WTC11 (cell line): Measurements from ENCODE around the gene NEDD4. TPM values are rescaled to one million over a fixed set of nuclear protein-coding genes. Genes with fewer than 3 reads are reported as not detected.
"Not testable (repeated sequence)": the region's sequence is repeated elsewhere in the genome, so short reads cannot be mapped to it uniquely, and the experiment has no call there.

Source experiments
- ATAC-seq: fragments of 200-7000 bp; cut with Tn5 transposase; 2 replicates; pipeline ENCODE4 v1.10.0; 2021; ENCODE audit warnings: mild to moderate bottlenecking, moderate library complexity
- CTCF ChIA-PET: fragments of 300-600 bp; sonication (Branson Sonifier 250); formaldehyde crosslinking; loops from one replicate; lab custom pipeline; 2021; ENCODE audit warnings: antibody characterized with exemption; lab: Charles Lee
- POLR2A ChIA-PET: fragments of 350-600 bp; sonication (Branson Sonifier 250); formaldehyde crosslinking; loops from one replicate; lab custom pipeline; 2021; ENCODE audit warnings: antibody characterized with exemption; lab: Charles Lee
- DNase-seq: peaks from one replicate; pipeline ENCODE4 v3.0.0; 2021; ENCODE audit warnings: low spot score
- H3K27ac Mint-ChIP-seq: 2 replicates; pipeline ENCODE4 v1.8.0; 2021; ENCODE audit warnings: mixed read lengths
- H3K27me3 Mint-ChIP-seq: 2 replicates; pipeline ENCODE4 v1.8.0; 2021; ENCODE audit warnings: low read depth, mild to moderate bottlenecking, moderate library complexity, mixed read lengths
- H3K36me3 Mint-ChIP-seq: 2 replicates; pipeline ENCODE4 v1.8.0; 2021; ENCODE audit warnings: mixed read lengths
- H3K4me1 Mint-ChIP-seq: 2 replicates; pipeline ENCODE4 v1.8.0; 2022; ENCODE audit warnings: mixed read lengths
- H3K4me3 Mint-ChIP-seq: 2 replicates; pipeline ENCODE4 v1.8.0; 2021; ENCODE audit warnings: mild to moderate bottlenecking, moderate library complexity, mixed read lengths
- H3K9me3 Mint-ChIP-seq: 2 replicates; pipeline ENCODE4 v1.8.0; 2021; ENCODE audit warnings: mixed read lengths
- ATF1 ChIP-seq: sonication (generic); formaldehyde crosslinking; IDR thresholded peaks from 2 replicates; pipeline ENCODE4 v1.8.1; 2023; ENCODE audit warnings: mild to moderate bottlenecking, moderate library complexity, missing genetic modification reagents
- ELF4 ChIP-seq: sonication (generic); formaldehyde crosslinking; IDR thresholded peaks from 2 replicates; pipeline ENCODE4 v1.8.1; 2022; ENCODE audit warnings: low read depth, mild to moderate bottlenecking, moderate library complexity, missing genetic modification reagents
- EMX1 ChIP-seq: fragments of 250-450 bp; sonication (Bioruptor Pico); IDR thresholded peaks from 2 replicates; pipeline ENCODE4 v1.8.0; 2021; ENCODE audit warnings: mild to moderate bottlenecking
- ETV6 ChIP-seq: sonication (generic); formaldehyde crosslinking; IDR thresholded peaks from 2 replicates; pipeline ENCODE4 v1.8.1; 2022; ENCODE audit warnings: mild to moderate bottlenecking, missing genetic modification reagents
- FOXP1 ChIP-seq: sonication (generic); formaldehyde crosslinking; IDR thresholded peaks from 2 replicates; pipeline ENCODE4 v1.8.0; 2022; ENCODE audit warnings: missing genetic modification reagents, mild to moderate bottlenecking, moderate library complexity, borderline replicate concordance
- GABPB1 ChIP-seq: sonication (generic); formaldehyde crosslinking; IDR thresholded peaks from 2 replicates; pipeline ENCODE4 v1.8.1; 2023; ENCODE audit warnings: mild to moderate bottlenecking, missing genetic modification reagents
- MXD4 ChIP-seq: fragments of 250-450 bp; sonication (Bioruptor Pico); IDR thresholded peaks from 2 replicates; pipeline ENCODE4 v1.8.0; 2021; ENCODE audit warnings: mild to moderate bottlenecking, moderate library complexity, borderline replicate concordance
- SMAD4 ChIP-seq: sonication (generic); formaldehyde crosslinking; IDR thresholded peaks from 2 replicates; pipeline ENCODE4 v1.8.0; 2022; ENCODE audit warnings: mild to moderate bottlenecking, missing genetic modification reagents
- SP1 ChIP-seq: sonication (generic); formaldehyde crosslinking; conservative IDR thresholded peaks from 2 replicates; pipeline ENCODE4 v1.8.1; 2022; ENCODE audit warnings: missing genetic modification reagents
- TEAD1 ChIP-seq: sonication (generic); formaldehyde crosslinking; IDR thresholded peaks from 2 replicates; pipeline ENCODE4 v1.8.0; 2022; ENCODE audit warnings: mild to moderate bottlenecking, missing genetic modification reagents
- ZBTB21 ChIP-seq: sonication (generic); formaldehyde crosslinking; IDR thresholded peaks from 2 replicates; pipeline ENCODE4 v1.8.1; 2023; ENCODE audit warnings: mild to moderate bottlenecking, missing genetic modification reagents, borderline replicate concordance
- ZNF219 ChIP-seq: sonication (generic); formaldehyde crosslinking; IDR thresholded peaks from 2 replicates; pipeline ENCODE4 v1.8.0; 2023; ENCODE audit warnings: missing genetic modification reagents, mild to moderate bottlenecking, borderline replicate concordance
- ZNF232 ChIP-seq: sonication (generic); formaldehyde crosslinking; IDR thresholded peaks from 2 replicates; pipeline ENCODE4 v1.8.0; 2022; ENCODE audit warnings: mild to moderate bottlenecking, missing genetic modification reagents
- ZNF317 ChIP-seq: sonication (generic); formaldehyde crosslinking; IDR thresholded peaks from 2 replicates; pipeline ENCODE4 v1.8.1; 2023; ENCODE audit warnings: low read depth, mild to moderate bottlenecking, moderate library complexity, missing genetic modification reagents, borderline replicate concordance
- ZNF396 ChIP-seq: fragments of 250-450 bp; sonication (Bioruptor Pico); IDR thresholded peaks from 2 replicates; pipeline ENCODE4 v1.8.0; 2021; ENCODE audit warnings: mild to moderate bottlenecking, moderate library complexity, borderline replicate concordance
- ZNF423 ChIP-seq: fragments of 250-450 bp; sonication (Bioruptor Pico); IDR thresholded peaks from 2 replicates; pipeline ENCODE4 v2.1.2; 2022; ENCODE audit warnings: mild to moderate bottlenecking, moderate library complexity
- total RNA-seq: library from RNA; stranded (reverse); gene quantifications from 3 replicates; pipeline ENCODE4 v1.2.3, GENCODE V29; 2021
- TF ChIP-seq, protein P1 (sequence below): fragments of 250-450 bp; sonication (Bioruptor Pico); conservative IDR thresholded peaks from 2 replicates; pipeline ENCODE4 v1.9.0; 2021; ENCODE audit warnings: mild to moderate bottlenecking
- TF ChIP-seq, protein P2 (sequence below): sonication (generic); formaldehyde crosslinking; IDR thresholded peaks from 2 replicates; pipeline ENCODE4 v1.8.1; 2023; ENCODE audit warnings: mild to moderate bottlenecking, missing genetic modification reagents
- TF ChIP-seq, protein P3 (sequence below): sonication (generic); formaldehyde crosslinking; IDR thresholded peaks from 2 replicates; pipeline ENCODE4 v1.8.1; 2022; ENCODE audit warnings: missing genetic modification reagents, borderline replicate concordance
- TF ChIP-seq, protein P4 (sequence below): fragments of 200-600 bp; IDR thresholded peaks from 2 replicates; pipeline ENCODE4 v1.8.0; 2022; ENCODE audit warnings: antibody characterized with exemption

The NEDD4 gene
- total RNA-seq, 1 experiment from 2014 or later = 4.5 TPM

- Mint-ChIP-seq H3K4me1 (no peaks in the 10 kb centered on the region), H3K9me3 (peaks cover 42% of the 10 kb centered on the region), H3K27me3 (peaks cover 4% of the 10 kb centered on the region; the same call in 1 of the 2 replicates), H3K27ac (no peak overlapping the region), H3K36me3 (peaks cover 24% of the 10 kb centered on the region), H3K4me3 (no peak overlapping the region)
- CTCF ChIA-PET = interaction anchor here (0.6 to 1.3 kb wide), 3 partner anchors 17 to 36 kb away, joined by 3 to 13 read pairs (median 11); partner anchors contain the start of gene NEDD4
- DNase-seq = no peak
- POLR2A ChIA-PET = no interaction called here
- ATAC-seq = no peak
- TF ChIP-seq, protein P1, sequence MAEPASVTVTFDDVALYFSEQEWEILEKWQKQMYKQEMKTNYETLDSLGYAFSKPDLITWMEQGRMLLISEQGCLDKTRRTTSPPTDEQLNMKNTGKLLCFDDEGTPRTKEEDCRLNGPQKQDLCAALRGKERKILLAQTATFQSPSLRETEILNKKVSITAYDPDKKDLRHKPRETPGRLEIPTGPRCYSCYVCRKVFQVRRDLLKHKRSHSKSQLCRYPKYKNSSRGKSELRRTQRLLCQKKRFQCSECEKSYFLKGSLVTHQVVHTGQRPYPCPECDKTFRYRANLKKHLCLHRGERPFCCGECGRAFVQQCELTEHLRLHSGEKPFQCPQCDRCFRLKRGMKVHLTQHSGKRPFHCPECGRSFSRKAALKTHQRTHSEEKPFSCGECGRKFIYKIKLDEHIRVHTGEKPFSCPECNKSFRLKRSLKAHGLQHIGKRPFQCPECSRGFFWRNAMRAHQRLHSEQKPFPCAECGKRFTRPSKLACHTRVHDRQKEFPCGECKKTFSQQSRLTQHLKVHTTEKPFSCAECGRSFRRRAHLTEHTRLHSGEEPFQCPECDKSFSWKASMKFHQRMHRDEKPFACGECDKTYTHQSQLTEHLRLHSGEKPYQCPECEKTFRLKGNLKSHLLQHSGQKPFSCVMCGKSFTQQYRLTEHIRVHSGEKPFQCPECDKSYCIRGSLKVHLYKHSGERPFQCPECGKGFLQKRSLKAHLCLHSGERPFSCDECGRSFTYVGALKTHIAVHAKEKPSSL = no peak
- no peak for TF ChIP-seq SMAD4 (CRISPR knock-in tag)
Observed at GRCh38 chr15:56017511-56017910, 24.1 kb upstream of the NEDD4 start.

DNA sequence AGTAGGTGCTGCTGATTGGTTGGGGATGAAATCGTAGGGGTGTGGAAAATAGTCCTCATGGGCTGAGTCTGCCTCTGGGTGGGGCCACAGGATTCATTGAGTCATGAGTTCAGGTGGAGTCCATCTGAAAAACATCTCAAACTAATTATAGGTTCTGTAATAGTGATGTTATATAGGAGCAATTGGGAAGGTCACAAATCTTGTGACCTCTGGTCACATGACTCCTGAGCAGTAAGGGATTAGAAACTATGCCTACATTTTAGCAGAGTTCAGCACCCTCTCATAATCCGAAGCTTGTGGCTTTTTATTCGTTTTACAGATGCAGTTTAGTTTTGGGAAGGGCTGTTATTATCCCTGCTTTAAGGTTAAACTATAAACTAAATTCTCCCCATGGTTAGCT, 22.9 kb upstream of the NEDD4 start:
- TF ChIP-seq, protein P1 = no peak
- TF ChIP-seq FOXP1 (CRISPR knock-in tag) (no peak), ZNF232 (CRISPR knock-in tag) (no peak), EMX1 (CRISPR knock-in tag) (no peak), ETV6 (CRISPR knock-in tag) (no peak), GABPB1 (no peak), ZNF396 (CRISPR knock-in tag) (no peak), ZNF317 (CRISPR knock-in tag) (no peak), MXD4 (CRISPR knock-in tag) (no peak), ELF4 (CRISPR knock-in tag) (no peak), TEAD1 (CRISPR knock-in tag) (no peak)
- TF ChIP-seq, protein P2, sequence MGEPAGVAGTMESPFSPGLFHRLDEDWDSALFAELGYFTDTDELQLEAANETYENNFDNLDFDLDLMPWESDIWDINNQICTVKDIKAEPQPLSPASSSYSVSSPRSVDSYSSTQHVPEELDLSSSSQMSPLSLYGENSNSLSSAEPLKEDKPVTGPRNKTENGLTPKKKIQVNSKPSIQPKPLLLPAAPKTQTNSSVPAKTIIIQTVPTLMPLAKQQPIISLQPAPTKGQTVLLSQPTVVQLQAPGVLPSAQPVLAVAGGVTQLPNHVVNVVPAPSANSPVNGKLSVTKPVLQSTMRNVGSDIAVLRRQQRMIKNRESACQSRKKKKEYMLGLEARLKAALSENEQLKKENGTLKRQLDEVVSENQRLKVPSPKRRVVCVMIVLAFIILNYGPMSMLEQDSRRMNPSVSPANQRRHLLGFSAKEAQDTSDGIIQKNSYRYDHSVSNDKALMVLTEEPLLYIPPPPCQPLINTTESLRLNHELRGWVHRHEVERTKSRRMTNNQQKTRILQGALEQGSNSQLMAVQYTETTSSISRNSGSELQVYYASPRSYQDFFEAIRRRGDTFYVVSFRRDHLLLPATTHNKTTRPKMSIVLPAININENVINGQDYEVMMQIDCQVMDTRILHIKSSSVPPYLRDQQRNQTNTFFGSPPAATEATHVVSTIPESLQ (CRISPR knock-in tag) = no peak
- ATAC-seq (no peak), DNase-seq (no peak)
- Mint-ChIP-seq H3K4me3 (no peak overlapping the region), H3K36me3 (peaks cover 24% of the 10 kb centered on the region), H3K27me3 (peaks cover 4% of the 10 kb centered on the region; the same call in 1 of the 2 replicates), H3K4me1 (no peaks in the 10 kb centered on the region), H3K9me3 (peaks cover 44% of the 10 kb centered on the region), H3K27ac (no peak overlapping the region)
- CTCF ChIA-PET = no interaction called here
- POLR2A ChIA-PET = no interaction called here

DNA sequence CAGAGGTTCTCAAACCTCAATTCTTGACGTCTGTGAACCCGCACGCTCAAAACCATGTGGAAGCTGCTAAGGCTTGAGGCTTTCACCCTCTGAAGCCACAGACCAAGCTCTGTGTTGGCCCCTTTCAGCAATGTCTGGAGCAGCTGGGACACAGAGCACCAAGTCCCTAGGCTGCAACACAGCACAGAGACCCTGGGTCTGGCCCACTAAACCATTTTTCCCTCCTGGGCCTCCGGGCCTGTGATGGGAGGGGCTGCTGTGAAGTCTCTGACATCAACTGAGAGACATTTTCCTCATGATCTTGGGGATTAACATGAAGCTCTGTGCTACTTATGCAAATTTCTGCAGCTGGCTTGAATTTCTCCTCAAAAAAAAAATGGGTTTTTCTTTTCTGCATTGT, 21.3 kb upstream of the NEDD4 start:
- no peaks in the 10 kb centered on the region for H3K4me1 Mint-ChIP-seq
- TF ChIP-seq SP1 (CRISPR knock-in tag) (no peak), ATF1 (CRISPR knock-in tag) (no peak), ZBTB21 (CRISPR knock-in tag) (no peak), ELF4 (CRISPR knock-in tag) (no peak), ZNF219 (no peak), ZNF423 (CRISPR knock-in tag) (no peak)
- TF ChIP-seq, protein P3, sequence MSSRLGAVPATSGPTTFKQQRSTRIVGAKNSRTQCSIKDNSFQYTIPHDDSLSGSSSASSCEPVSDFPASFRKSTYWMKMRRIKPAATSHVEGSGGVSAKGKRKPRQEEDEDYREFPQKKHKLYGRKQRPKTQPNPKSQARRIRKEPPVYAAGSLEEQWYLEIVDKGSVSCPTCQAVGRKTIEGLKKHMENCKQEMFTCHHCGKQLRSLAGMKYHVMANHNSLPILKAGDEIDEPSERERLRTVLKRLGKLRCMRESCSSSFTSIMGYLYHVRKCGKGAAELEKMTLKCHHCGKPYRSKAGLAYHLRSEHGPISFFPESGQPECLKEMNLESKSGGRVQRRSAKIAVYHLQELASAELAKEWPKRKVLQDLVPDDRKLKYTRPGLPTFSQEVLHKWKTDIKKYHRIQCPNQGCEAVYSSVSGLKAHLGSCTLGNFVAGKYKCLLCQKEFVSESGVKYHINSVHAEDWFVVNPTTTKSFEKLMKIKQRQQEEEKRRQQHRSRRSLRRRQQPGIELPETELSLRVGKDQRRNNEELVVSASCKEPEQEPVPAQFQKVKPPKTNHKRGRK (CRISPR knock-in tag) = no peak
- TF ChIP-seq, protein P4, sequence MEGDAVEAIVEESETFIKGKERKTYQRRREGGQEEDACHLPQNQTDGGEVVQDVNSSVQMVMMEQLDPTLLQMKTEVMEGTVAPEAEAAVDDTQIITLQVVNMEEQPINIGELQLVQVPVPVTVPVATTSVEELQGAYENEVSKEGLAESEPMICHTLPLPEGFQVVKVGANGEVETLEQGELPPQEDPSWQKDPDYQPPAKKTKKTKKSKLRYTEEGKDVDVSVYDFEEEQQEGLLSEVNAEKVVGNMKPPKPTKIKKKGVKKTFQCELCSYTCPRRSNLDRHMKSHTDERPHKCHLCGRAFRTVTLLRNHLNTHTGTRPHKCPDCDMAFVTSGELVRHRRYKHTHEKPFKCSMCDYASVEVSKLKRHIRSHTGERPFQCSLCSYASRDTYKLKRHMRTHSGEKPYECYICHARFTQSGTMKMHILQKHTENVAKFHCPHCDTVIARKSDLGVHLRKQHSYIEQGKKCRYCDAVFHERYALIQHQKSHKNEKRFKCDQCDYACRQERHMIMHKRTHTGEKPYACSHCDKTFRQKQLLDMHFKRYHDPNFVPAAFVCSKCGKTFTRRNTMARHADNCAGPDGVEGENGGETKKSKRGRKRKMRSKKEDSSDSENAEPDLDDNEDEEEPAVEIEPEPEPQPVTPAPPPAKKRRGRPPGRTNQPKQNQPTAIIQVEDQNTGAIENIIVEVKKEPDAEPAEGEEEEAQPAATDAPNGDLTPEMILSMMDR = no peak
- TF ChIP-seq, all 79 proteins: peak for 0
- ChIA-PET POLR2A (no interaction called here), CTCF (no interaction called here)
- ATAC-seq = no peak
- Mint-ChIP-seq H3K4me3 (no peak overlapping the region), H3K27ac (no peak overlapping the region), H3K27me3 (peaks cover 4% of the 10 kb centered on the region; the same call in 1 of the 2 replicates), H3K9me3 (peaks cover 44% of the 10 kb centered on the region), H3K36me3 (peaks cover 24% of the 10 kb centered on the region)
- DNase-seq = no peak

- H3K9me3 Mint-ChIP-seq, H3K36me3 Mint-ChIP-seq, H3K4me1 Mint-ChIP-seq, POLR2A ChIA-PET, H3K27ac Mint-ChIP-seq: not testable (repeated sequence)
- DNase-seq (peak; percentile 53), ATAC-seq (peak; percentile 85)
- peaks cover 28% of the 10 kb centered on the region for H3K27me3 Mint-ChIP-seq
- CTCF ChIA-PET = interaction anchor here (1.4 kb wide), 1 partner anchor 13 kb away, joined by 4 read pairs; the partner anchor contains the start of gene NEDD4
- peak overlapping the region; percentile 68 for H3K4me3 Mint-ChIP-seq
Observed at GRCh38 chr15:56007053-56007452, 13.6 kb upstream of the NEDD4 start.
